Fibroblast of mammary gland (primary cell): ENCODE measurements around the gene PHLDB3.

ENCODE experiments used
- DNase-seq: peaks from one replicate; pipeline ENCODE4 v3.0.0-alpha.2; 2010; ENCODE audit warnings: low read depth
- H3K4me3 ChIP-seq: 2 replicates; pipeline ENCODE4 v1.5.1; 2011; ENCODE audit warnings: low read depth, mild to moderate bottlenecking, low read length, moderate library complexity; ENCODE audit not compliant: control insufficient read depth
- CTCF ChIP-seq: conservative IDR thresholded peaks from 2 replicates; pipeline ENCODE4 v1.5.1; 2011; ENCODE audit warnings: low read depth, low read length, inconsistent platforms; ENCODE audit not compliant: control insufficient read depth, insufficient read depth

PHLDB3 gene

GRCh38 chr19:43496960-43497359 lies 7.6 kb downstream of the PHLDB3 start:
- TF ChIP-seq CTCF = no peak
- DNase-seq = no peak
- no peak overlapping the region for H3K4me3 ChIP-seq

GRCh38 chr19:43495082-43495481 lies 9.5 kb downstream of the PHLDB3 start:
- TF ChIP-seq CTCF = no peak
- H3K4me3 ChIP-seq = no peak overlapping the region
- DNase-seq = no peak

GRCh38 chr19:43490759-43491158 lies 13.8 kb downstream of the PHLDB3 start:
- TF ChIP-seq CTCF = no peak
- H3K4me3 ChIP-seq = no peak overlapping the region
- DNase-seq = no peak

- H3K4me3 ChIP-seq = no peak overlapping the region
- DNase-seq = no peak
- no peak for TF ChIP-seq CTCF
Measured at GRCh38 chr19:43489979-43490599, 14.5 kb downstream of the PHLDB3 start.

GRCh38 chr19:43489310-43489709 lies 15.2 kb downstream of the PHLDB3 start:
- no peak for TF ChIP-seq CTCF
- DNase-seq = no peak
- no peak overlapping the region for H3K4me3 ChIP-seq

- DNase-seq = no peak
- no peak overlapping the region for H3K4me3 ChIP-seq
Measured at GRCh38 chr19:43488179-43488578, 16.4 kb downstream of the PHLDB3 start.

More at GRCh38 chr19:43488179-43488578, 16.4 kb downstream of the PHLDB3 start:
- TF ChIP-seq CTCF = no peak
